Testis (tissue), 3 donors: ENCODE measurements around the gene PROM2. TPM values are rescaled to one million over a fixed set of nuclear protein-coding genes. Genes with fewer than 3 reads are reported as not detected.
A peak's percentile ranks its signal among the peaks of the same experiment; 100 is the strongest.

Source experiments
- DNase-seq: peaks from one replicate; pipeline ENCODE4 v3.0.0-alpha.2; 2019
- H3K27ac ChIP-seq, 2 donors: fragments of 200-600 bp; sonication (generic); one replicate each; pipeline ENCODE4 v1.5.1; 2019
- H3K27me3 ChIP-seq: fragments of 200-600 bp; sonication (generic); one replicate; pipeline ENCODE4 v1.5.1; 2019
- H3K36me3 ChIP-seq: fragments of 200-600 bp; sonication (generic); one replicate; pipeline ENCODE4 v1.5.1; 2017; ENCODE audit warnings: low read depth; ENCODE audit errors: missing control alignments
- H3K4me1 ChIP-seq: fragments of 200-600 bp; sonication (generic); one replicate; pipeline ENCODE4 v1.5.1; 2019
- H3K4me3 ChIP-seq, 2 donors: fragments of 200-600 bp; sonication (generic); one replicate each; pipeline ENCODE4 v1.5.1; 2017 to 2019
- H3K9me3 ChIP-seq: fragments of 200-600 bp; sonication (generic); one replicate; pipeline ENCODE4 v1.5.1; 2017
- CTCF ChIP-seq, 3 experiments: fragments of 450-650 bp in 2 of 3; fragments of 200-600 bp in 1 of 3; sonication (generic) in 1 of 3; IDR thresholded peaks; one replicate each; pipeline ENCODE4 v1.5.1; 2016 to 2019; ENCODE audit warnings: antibody characterized with exemption in 3 of 3, mild to moderate bottlenecking in 2 of 3, moderate library complexity in 1 of 3
- POLR2A ChIP-seq: fragments of 450-650 bp; IDR thresholded peaks from one replicate; pipeline ENCODE4 v1.6.1; 2017; ENCODE audit warnings: antibody characterized with exemption, mild to moderate bottlenecking, moderate library complexity
- WGBS, 2 donors: methylation state at CpG; one replicate each; pipeline ENCODE4 v1.1.5; 2018; 5-methylcytosine and 5-hydroxymethylcytosine counted together
- intact Hi-C: fragments of 100-400 bp; cut with DNase I; formaldehyde crosslinking; loops from one replicate; pipeline ENCODE4 v1.15.1; 2023; ENCODE audit warnings: low total_unique reads
- polyA plus RNA-seq: library from polyadenylated mRNA; stranded (reverse); fragments of 350-450 nt; fragmentation: Illumina TruSeq; extraction: RNeasy Lipid Tissue Mini Kit (QIAGEN cat#74804); gene quantifications from one replicate; pipeline ENCODE4 v1.2.3, GENCODE V29; 2014; ENCODE audit warnings: low read depth, low replicate concordance; ENCODE audit not compliant: insufficient read depth
- total RNA-seq, 2 donors: library from RNA; depleted of rRNA; stranded (reverse); fragments of >200 nt; gene quantifications; one replicate each; pipeline ENCODE4 v1.2.3, GENCODE V29; 2016

PROM2 gene
- total and polyA plus RNA-seq, 3 donors from 2014 or later: 1.3 to 2.4 (median 2.1) TPM

- no peak for TF ChIP-seq CTCF (IDR thresholded peaks at IDR 0.05)
- TF ChIP-seq POLR2A: no peak
- H3K4me3 ChIP-seq: no peak overlapping the region
- no peak overlapping the region for H3K27ac ChIP-seq
- DNase-seq: no peak
- no peaks in the 10 kb centered on the region for H3K4me1 ChIP-seq
- no peaks in the 10 kb centered on the region for H3K9me3 ChIP-seq
- no peaks in the 10 kb centered on the region for H3K27me3 ChIP-seq
- intact Hi-C loops: no loop called here
- H3K36me3 ChIP-seq: no peaks in the 10 kb centered on the region
- 87 to 89% methylated on average over 7 of the region's 7 CpGs for WGBS, 2 donors
Observed at GRCh38 chr2:95333056-95333455, 58.8 kb downstream of the PROM2 start.

GRCh38 chr2:95333888-95334338 is 59.7 kb downstream of the PROM2 start:
- intact Hi-C loops: no loop called here
- TF ChIP-seq CTCF (IDR thresholded peaks at IDR 0.05) (no peak), POLR2A (no peak)
- DNase-seq: peak; percentile 34
- 43 to 56% methylated on average over 8 to 11 of the region's 11 CpGs for WGBS, 2 donors
- Histone ChIP-seq H3K27ac (no peak overlapping the region), H3K9me3 (no peaks in the 10 kb centered on the region), H3K27me3 (no peaks in the 10 kb centered on the region), H3K4me1 (no peaks in the 10 kb centered on the region), H3K36me3 (no peaks in the 10 kb centered on the region), H3K4me3 (no peak overlapping the region)

- 83 to 96% methylated on average over 1 of the region's 1 CpG for WGBS, 2 donors
- no peak for DNase-seq
- TF ChIP-seq POLR2A (no peak), CTCF (IDR thresholded peaks at IDR 0.05) (no peak)
- intact Hi-C loops: no loop called here
- no peaks in the 10 kb centered on the region for H3K27me3 ChIP-seq
- H3K9me3 ChIP-seq: no peaks in the 10 kb centered on the region
- H3K4me3 ChIP-seq: no peak overlapping the region
- no peaks in the 10 kb centered on the region for H3K36me3 ChIP-seq
- no peaks in the 10 kb centered on the region for H3K4me1 ChIP-seq
- no peak overlapping the region for H3K27ac ChIP-seq
Observed at GRCh38 chr2:95334916-95335641, 60.8 kb downstream of the PROM2 start.

- Histone ChIP-seq H3K36me3 (no peaks in the 10 kb centered on the region), H3K27ac (no peak overlapping the region), H3K9me3 (no peaks in the 10 kb centered on the region), H3K4me3 (no peak overlapping the region), H3K27me3 (no peaks in the 10 kb centered on the region), H3K4me1 (no peaks in the 10 kb centered on the region)
- no peak for DNase-seq
- 59 to 69% methylated on average over 2 of the region's 2 CpGs for WGBS, 2 donors
- intact Hi-C loops: no loop called here
- no peak for TF ChIP-seq POLR2A
- no peak for TF ChIP-seq CTCF (IDR thresholded peaks at IDR 0.05)
Observed at GRCh38 chr2:95336406-95336805, 62.2 kb downstream of the PROM2 start.

- no peak for TF ChIP-seq POLR2A
- no peak for TF ChIP-seq CTCF (IDR thresholded peaks at IDR 0.05)
- Histone ChIP-seq H3K4me1 (no peaks in the 10 kb centered on the region), H3K27ac (no peak overlapping the region), H3K36me3 (no peaks in the 10 kb centered on the region), H3K27me3 (no peaks in the 10 kb centered on the region), H3K4me3 (no peak overlapping the region), H3K9me3 (no peaks in the 10 kb centered on the region)
- intact Hi-C loops: no loop called here
- 68 to 77% methylated on average over 4 to 7 of the region's 7 CpGs for WGBS, 2 donors
- DNase-seq: no peak
Observed at GRCh38 chr2:95337829-95338228, 63.6 kb downstream of the PROM2 start.
